Measurements from ENCODE around the gene UNC5B.

The UNC5B gene

GRCh38 chr10:71225291-71226058, 13.1 kb downstream of the UNC5B start:
- TF ChIP-seq GATA2 (IDR thresholded peaks at IDR 0.05; ENCODE audit: low read depth, low read length), result no peak
- no peak for TF ChIP-seq GATA3 (IDR thresholded peaks at IDR 0.05; ENCODE audit: low read depth, low read length)

GRCh38 chr10:71228875-71229675, 16.7 kb downstream of the UNC5B start:
- TF ChIP-seq GATA3 (IDR thresholded peaks at IDR 0.05; ENCODE audit: low read depth, low read length) (no peak), GATA2 (IDR thresholded peaks at IDR 0.05; ENCODE audit: low read depth, low read length) (no peak)

GRCh38 chr10:71229726-71230655, 17.6 kb downstream of the UNC5B start:
- TF ChIP-seq GATA3 (IDR thresholded peaks at IDR 0.05; ENCODE audit: low read depth, low read length) (no peak), GATA2 (IDR thresholded peaks at IDR 0.05; ENCODE audit: low read depth, low read length) (no peak)

- TF ChIP-seq GATA3 (IDR thresholded peaks at IDR 0.05; ENCODE audit: low read depth, low read length) (no peak), GATA2 (IDR thresholded peaks at IDR 0.05; ENCODE audit: low read depth, low read length) (no peak)
These were observed 18.3 kb downstream of the UNC5B start for GRCh38 chr10:71230656-71231025.

- TF ChIP-seq GATA3 (IDR thresholded peaks at IDR 0.05; ENCODE audit: low read depth, low read length) (no peak), GATA2 (IDR thresholded peaks at IDR 0.05; ENCODE audit: low read depth, low read length) (no peak)
These were observed 18.8 kb downstream of the UNC5B start for GRCh38 chr10:71231206-71231605.

GRCh38 chr10:71232089-71232998, 20.0 kb downstream of the UNC5B start:
- TF ChIP-seq GATA2 (IDR thresholded peaks at IDR 0.05; ENCODE audit: low read depth, low read length), result peak; percentile 59
- TF ChIP-seq GATA3 (IDR thresholded peaks at IDR 0.05; ENCODE audit: low read depth, low read length), result no peak

GRCh38 chr10:71233482-71233892, 21.1 kb downstream of the UNC5B start:
- TF ChIP-seq GATA3 (IDR thresholded peaks at IDR 0.05; ENCODE audit: low read depth, low read length) (no peak), GATA2 (IDR thresholded peaks at IDR 0.05; ENCODE audit: low read depth, low read length) (no peak)

- TF ChIP-seq GATA2 (IDR thresholded peaks at IDR 0.05; ENCODE audit: low read depth, low read length) (0 out of 2 replicates have a peak, but pooled peaks have one; percentile 11), GATA3 (IDR thresholded peaks at IDR 0.05; ENCODE audit: low read depth, low read length) (no peak)
These were observed 21.9 kb downstream of the UNC5B start for GRCh38 chr10:71234004-71234894.

- no peak; the same call in 1 of the 2 replicates for TF ChIP-seq GATA3 (IDR thresholded peaks at IDR 0.05; ENCODE audit: low read depth, low read length)
- TF ChIP-seq GATA2 (IDR thresholded peaks at IDR 0.05; ENCODE audit: low read depth, low read length), result peak; percentile 99
These were observed 22.8 kb downstream of the UNC5B start for GRCh38 chr10:71234970-71235685.

- TF ChIP-seq GATA2 (IDR thresholded peaks at IDR 0.05; ENCODE audit: low read depth, low read length) (no peak), GATA3 (IDR thresholded peaks at IDR 0.05; ENCODE audit: low read depth, low read length) (no peak)
These were observed 23.4 kb downstream of the UNC5B start for GRCh38 chr10:71235808-71236207.

- no peak for TF ChIP-seq GATA2 (IDR thresholded peaks at IDR 0.05; ENCODE audit: low read depth, low read length)
- no peak for TF ChIP-seq GATA3 (IDR thresholded peaks at IDR 0.05; ENCODE audit: low read depth, low read length)
These were observed 23.9 kb downstream of the UNC5B start for GRCh38 chr10:71236286-71236685.

All from SH-SY5Y (cell line).